Esophagus muscularis mucosa (tissue), 4 donors: ENCODE results near the gene FNBP1. TPM values are rescaled to one million over a fixed set of nuclear protein-coding genes. Genes with fewer than 3 reads are reported as not detected.

Experiments
- DNase-seq: peaks from one replicate; pipeline ENCODE4 v3.0.0-alpha.2; 2017; ENCODE audit errors: extremely low spot score
- H3K27ac ChIP-seq, 4 donors: fragments of 200-600 bp; sonication (generic); replicated peaks in 1 of 4; 1 replicate in 3 of 4; 2 replicates in 1 of 4; pipeline ENCODE4 v1.5.1; 2016 to 2019; ENCODE audit warnings: mild to moderate bottlenecking in 1 of 4
- H3K27me3 ChIP-seq, 4 donors: fragments of 200-600 bp; sonication (generic); one replicate each; pipeline versions ENCODE4 v1.5.1 to v1.6.0; 2016 to 2019
- H3K36me3 ChIP-seq, 4 donors: fragments of 200-600 bp; sonication (generic); one replicate each; pipeline ENCODE4 v1.5.1; 2016 to 2019
- H3K4me1 ChIP-seq, 4 donors: fragments of 200-600 bp; sonication (generic); one replicate each; pipeline ENCODE4 v1.5.1; 2016 to 2019
- H3K4me3 ChIP-seq, 4 donors: fragments of 200-600 bp; sonication (generic); 1 replicate in 2 of 4; 2 replicates in 2 of 4; pipeline ENCODE4 v1.5.1; 2016 to 2019; ENCODE audit warnings: mild to moderate bottlenecking in 4 of 4, moderate library complexity in 1 of 4
- H3K9me3 ChIP-seq, 4 donors: fragments of 200-600 bp; sonication (generic); 1 replicate in 3 of 4; 2 replicates in 1 of 4; pipeline ENCODE4 v1.5.1; 2016 to 2019
- EP300 ChIP-seq: sonication (generic); formaldehyde crosslinking; IDR thresholded peaks from one replicate; pipeline ENCODE4 v1.6.1; 2017; ENCODE audit warnings: antibody characterized with exemption
- POLR2A ChIP-seq: fragments of 450-650 bp; IDR thresholded peaks from one replicate; pipeline ENCODE4 v1.6.1; 2017; ENCODE audit warnings: antibody characterized with exemption, moderate library complexity, mild to moderate bottlenecking, low read depth
- POLR2AphosphoS5 ChIP-seq, 2 donors: sonication (generic); formaldehyde crosslinking; IDR thresholded peaks; one replicate each; pipeline ENCODE4 v1.6.1; 2017; ENCODE audit warnings: antibody characterized with exemption in 2 of 2
- WGBS: methylation state at CpG from one replicate; pipeline ENCODE4 v1.1.5; 2018; 5-methylcytosine and 5-hydroxymethylcytosine counted together
- intact Hi-C: fragments of 100-400 bp; cut with DNase I; formaldehyde crosslinking; loops from one replicate; pipeline ENCODE4 v1.15.1; 2023
- total RNA-seq, 4 donors: library from RNA; depleted of rRNA; stranded (reverse); fragments of >200 nt; gene quantifications; one replicate each; pipeline versions ENCODE4 v1.1.0 to v1.2.1, GENCODE V29; 2016
- TF ChIP-seq, protein P1 (sequence below), 3 experiments: fragments of 200-600 bp in 2 of 3; fragments of 450-650 bp in 1 of 3; sonication (generic) in 2 of 3; IDR thresholded peaks; one replicate each; pipeline ENCODE4 v1.5.1; 2017 to 2019; ENCODE audit warnings: antibody characterized with exemption in 3 of 3, mild to moderate bottlenecking in 2 of 3, moderate library complexity in 1 of 3

FNBP1 gene
- total RNA-seq: 100 to 1,000 TPM; 177 to 317 (median 254) TPM

DNA sequence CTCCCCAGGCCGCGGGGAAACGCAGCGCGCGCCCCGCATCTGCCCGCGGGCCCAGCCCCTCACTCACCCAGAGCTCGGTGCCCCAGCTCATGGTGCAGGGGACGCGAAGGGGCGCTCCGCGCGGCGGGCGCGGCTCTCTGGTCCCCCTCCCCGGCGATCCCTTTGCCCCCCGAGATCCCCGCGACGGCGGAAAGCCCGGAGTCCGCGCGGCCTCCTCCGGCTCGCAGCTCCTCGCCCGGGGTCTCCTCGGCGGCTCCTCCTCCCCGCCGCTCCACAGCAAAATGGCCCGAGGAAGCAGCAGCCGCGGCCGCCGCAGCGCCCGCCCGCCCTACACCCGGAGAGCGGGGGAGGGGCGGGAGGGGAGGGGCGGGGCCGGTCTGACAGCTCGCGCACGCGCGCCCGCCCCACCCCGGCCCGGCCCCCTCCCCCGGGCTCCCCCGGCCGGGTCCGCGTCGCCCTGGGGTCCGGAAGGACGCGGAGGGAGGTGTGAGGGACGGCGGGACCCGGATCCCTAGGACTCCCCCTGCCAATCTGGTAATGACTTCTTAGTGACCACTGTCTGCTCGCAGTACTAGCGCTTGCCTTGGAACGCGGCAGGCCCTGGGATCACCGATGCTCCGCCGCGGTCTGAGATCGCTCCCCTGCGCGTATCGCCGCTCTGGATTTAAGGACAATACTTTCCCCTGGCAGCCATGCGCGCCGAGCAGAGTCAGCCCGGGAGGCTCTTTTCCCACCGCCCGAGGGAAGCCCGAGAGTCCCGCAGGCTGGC, at the start of gene FNBP1:
Gene FNBP1, minus strand, starts transcription at position 305 of the 769 bp plus-strand sequence. Its CDS starts 214 bp downstream, at position 91.
- Histone ChIP-seq H3K27me3 (no peaks in the 10 kb centered on the region), H3K36me3 (no peaks in the 10 kb centered on the region), H3K27ac (peak within 1 kb of the TSS; percentile 97 to 100 (median 99)), H3K9me3 (no peaks in the 10 kb centered on the region), H3K4me3 (peak within 1 kb of the TSS; percentile 87 to 100 (median 98)), H3K4me1 (peaks cover 29 to 64% (median 58%) of the 10 kb centered on the region in 4 donors)
- peak; percentile 94 for DNase-seq
- intact Hi-C loops: loop anchor here (5.0 kb wide), 1 partner anchor 76 kb away; no protein-coding TSS in a partner anchor
- 0% methylated on average over 5 of the region's 92 CpGs for WGBS
- no peak for TF ChIP-seq EP300
- peak; percentile 74 for TF ChIP-seq POLR2A
- TF ChIP-seq POLR2AphosphoS5 (IDR thresholded peaks at IDR 0.05): peak; percentile 94 to 97

GRCh38 chr9:130090915-130091314, 47.9 kb upstream of the FNBP1 start:
- intact Hi-C loops: no loop called here
- no peak for DNase-seq
- WGBS: 64% methylated on average over 3 of the region's 3 CpGs
- TF ChIP-seq, protein P1, sequence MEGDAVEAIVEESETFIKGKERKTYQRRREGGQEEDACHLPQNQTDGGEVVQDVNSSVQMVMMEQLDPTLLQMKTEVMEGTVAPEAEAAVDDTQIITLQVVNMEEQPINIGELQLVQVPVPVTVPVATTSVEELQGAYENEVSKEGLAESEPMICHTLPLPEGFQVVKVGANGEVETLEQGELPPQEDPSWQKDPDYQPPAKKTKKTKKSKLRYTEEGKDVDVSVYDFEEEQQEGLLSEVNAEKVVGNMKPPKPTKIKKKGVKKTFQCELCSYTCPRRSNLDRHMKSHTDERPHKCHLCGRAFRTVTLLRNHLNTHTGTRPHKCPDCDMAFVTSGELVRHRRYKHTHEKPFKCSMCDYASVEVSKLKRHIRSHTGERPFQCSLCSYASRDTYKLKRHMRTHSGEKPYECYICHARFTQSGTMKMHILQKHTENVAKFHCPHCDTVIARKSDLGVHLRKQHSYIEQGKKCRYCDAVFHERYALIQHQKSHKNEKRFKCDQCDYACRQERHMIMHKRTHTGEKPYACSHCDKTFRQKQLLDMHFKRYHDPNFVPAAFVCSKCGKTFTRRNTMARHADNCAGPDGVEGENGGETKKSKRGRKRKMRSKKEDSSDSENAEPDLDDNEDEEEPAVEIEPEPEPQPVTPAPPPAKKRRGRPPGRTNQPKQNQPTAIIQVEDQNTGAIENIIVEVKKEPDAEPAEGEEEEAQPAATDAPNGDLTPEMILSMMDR (IDR thresholded peaks at IDR 0.05): peak in 1 of 3 experiments; percentile 33
- TF ChIP-seq POLR2AphosphoS5 (IDR thresholded peaks at IDR 0.05): no peak
- TF ChIP-seq POLR2A: no peak
- no peak for TF ChIP-seq EP300
- H3K4me3 ChIP-seq: no peak overlapping the region
- no peaks in the 10 kb centered on the region for H3K4me1 ChIP-seq
- H3K27me3 ChIP-seq: no peaks in the 10 kb centered on the region
- H3K27ac ChIP-seq: peak overlapping the region in 2 of 4 donors; percentile 1 to 39
- peaks cover 12 to 88% (median 78%) of the 10 kb centered on the region in 4 donors for H3K36me3 ChIP-seq
- H3K9me3 ChIP-seq: no peaks in the 10 kb centered on the region

DNA sequence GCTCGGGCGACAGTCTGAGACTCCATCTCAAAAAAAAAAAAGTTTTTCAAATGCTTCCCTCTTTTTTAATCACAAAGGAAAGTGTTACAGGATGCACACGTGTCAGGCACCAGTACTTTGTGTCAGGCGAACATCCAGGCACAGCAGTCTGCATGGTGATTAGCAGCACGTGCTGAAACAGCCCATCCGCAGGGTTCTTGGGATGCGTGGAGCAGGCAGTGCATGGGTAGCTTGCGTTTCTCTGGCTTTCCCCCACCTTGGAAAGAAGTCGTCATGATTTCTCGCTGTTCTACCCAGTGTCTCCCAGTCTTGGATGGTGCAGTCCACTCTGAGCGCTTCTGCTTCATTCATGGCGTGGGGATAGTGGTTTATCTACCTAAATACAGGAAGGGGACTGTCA, 46.2 kb upstream of the FNBP1 start:
- 90% methylated on average over 12 of the region's 12 CpGs for WGBS
- intact Hi-C loops: no loop called here
- peaks cover 12 to 88% (median 76%) of the 10 kb centered on the region in 4 donors for H3K36me3 ChIP-seq
- no peak overlapping the region for H3K27ac ChIP-seq
- no peak for DNase-seq
- no peaks in the 10 kb centered on the region for H3K9me3 ChIP-seq
- no peaks in the 10 kb centered on the region for H3K27me3 ChIP-seq
- TF ChIP-seq POLR2A: no peak
- TF ChIP-seq POLR2AphosphoS5 (IDR thresholded peaks at IDR 0.05): no peak
- TF ChIP-seq EP300: no peak
- TF ChIP-seq, protein P1 (IDR thresholded peaks at IDR 0.05): no peak
- H3K4me1 ChIP-seq: no peaks in the 10 kb centered on the region
- H3K4me3 ChIP-seq: no peak overlapping the region

GRCh38 chr9:130088051-130088450, 45.1 kb upstream of the FNBP1 start:
- no peak for DNase-seq
- H3K4me3 ChIP-seq: no peak overlapping the region
- no peaks in the 10 kb centered on the region for H3K4me1 ChIP-seq
- intact Hi-C loops: no loop called here
- H3K27me3 ChIP-seq: no peaks in the 10 kb centered on the region
- H3K36me3 ChIP-seq: peaks cover 17 to 88% (median 75%) of the 10 kb centered on the region in 4 donors
- H3K9me3 ChIP-seq: no peaks in the 10 kb centered on the region
- WGBS: 89% methylated on average over 6 of the region's 6 CpGs
- TF ChIP-seq, protein P1 (IDR thresholded peaks at IDR 0.05): no peak
- H3K27ac ChIP-seq: no peak overlapping the region

- H3K27ac ChIP-seq: no peak overlapping the region
- no peak overlapping the region for H3K4me3 ChIP-seq
- peaks cover 26 to 100% (median 87%) of the 10 kb centered on the region in 4 donors for H3K36me3 ChIP-seq
- no peak for DNase-seq
- no peaks in the 10 kb centered on the region for H3K9me3 ChIP-seq
- no peaks in the 10 kb centered on the region for H3K4me1 ChIP-seq
- TF ChIP-seq EP300 (no peak), POLR2AphosphoS5 (IDR thresholded peaks at IDR 0.05) (no peak), POLR2A (no peak)
- TF ChIP-seq, protein P1 (IDR thresholded peaks at IDR 0.05): no peak
- intact Hi-C loops: no loop called here
- H3K27me3 ChIP-seq: no peaks in the 10 kb centered on the region
- WGBS: 96% methylated on average over 7 of the region's 7 CpGs
Observed at GRCh38 chr9:130084337-130084736, 41.3 kb upstream of the FNBP1 start.
